IMR-90 (cell line): Measurements from ENCODE around the gene PRSS33. TPM values are rescaled to one million over a fixed set of nuclear protein-coding genes. Genes with fewer than 3 reads are reported as not detected.

Source experiments
- ATAC-seq: fragments of 200-7000 bp; cut with Tn5 transposase; 2 replicates; pipeline ENCODE4 v1.9.1; 2020; ENCODE audit warnings: low read depth, mild to moderate bottlenecking, moderate library complexity
- BruUV-seq: library from RNA; stranded (reverse); fragments of 400-500 nt; replicated peaks from 2 replicates; lab custom pipeline; 2021; lab: Mats Ljungman, UMichigan
- CTCF ChIA-PET: fragments of 300-600 bp; formaldehyde crosslinking; extraction: SDS; loops from one replicate; lab custom pipeline; 2021; ENCODE audit warnings: antibody characterized with exemption; lab: Yijun Ruan, JAX
- POLR2A ChIA-PET: fragments of 300-600 bp; sonication (Branson Sonifier 250); formaldehyde crosslinking; loops from one replicate; lab custom pipeline; 2022; ENCODE audit warnings: antibody characterized with exemption; ENCODE audit not compliant: unreplicated experiment; lab: Charles Lee
- DNase-seq: peaks from one replicate; pipeline ENCODE4 v3.0.0; 2013
- H2AFZ ChIP-seq: replicated peaks from 2 replicates; pipeline ENCODE3; 2013; ENCODE audit warnings: low read length, mild to moderate bottlenecking; ENCODE audit not compliant: poor library complexity
- H2AK5ac ChIP-seq: 2 replicates; pipeline ENCODE4 v1.6.1; 2013; ENCODE audit warnings: low read depth, low read length, inconsistent platforms
- H2AK9ac ChIP-seq: replicated peaks from 2 replicates; pipeline ENCODE3; 2013; ENCODE audit warnings: mild to moderate bottlenecking, low read depth, low read length, moderate library complexity; ENCODE audit not compliant: poor library complexity
- H2BK120ac ChIP-seq: 2 replicates; pipeline ENCODE4 v1.6.1; 2013; ENCODE audit warnings: low read depth, low read length, inconsistent platforms
- H2BK15ac ChIP-seq: 3 replicates; pipeline ENCODE4 v1.6.1; 2013; ENCODE audit warnings: low read depth, low read length, inconsistent platforms
- H2BK20ac ChIP-seq: 2 replicates; pipeline ENCODE4 v1.6.1; 2013; ENCODE audit warnings: low read depth, mild to moderate bottlenecking, inconsistent platforms, low read length, moderate library complexity
- H2BK5ac ChIP-seq: 2 replicates; pipeline ENCODE4 v1.6.1; 2013; ENCODE audit warnings: mild to moderate bottlenecking, low read depth, low read length, inconsistent platforms; ENCODE audit not compliant: poor library complexity, severe bottlenecking
- H3K14ac ChIP-seq: replicated peaks from 2 replicates; pipeline ENCODE4 v1.6.1; 2013; ENCODE audit warnings: low read depth, low read length, inconsistent platforms
- H3K18ac ChIP-seq: 2 replicates; pipeline ENCODE4 v1.6.1; 2013; ENCODE audit warnings: low read depth, low read length, control low read depth
- H3K23ac ChIP-seq: 2 replicates; pipeline ENCODE4 v1.6.1; 2013; ENCODE audit warnings: low read depth, low read length, inconsistent platforms
- H3K27ac ChIP-seq: 2 replicates; pipeline ENCODE4 v1.5.1; 2013; ENCODE audit warnings: mild to moderate bottlenecking, control low read depth, low read length; ENCODE audit not compliant: insufficient read depth
- H3K27me3 ChIP-seq: 2 replicates; pipeline ENCODE4 v1.6.1; 2013; ENCODE audit warnings: low read length; ENCODE audit not compliant: control insufficient read depth, insufficient read depth
- H3K36me3 ChIP-seq: 2 replicates; pipeline ENCODE4 v1.6.1; 2013; ENCODE audit warnings: low read length, mixed read lengths; ENCODE audit not compliant: control insufficient read depth, insufficient read depth
- H3K4ac ChIP-seq: 2 replicates; pipeline ENCODE4 v1.6.1; 2013; ENCODE audit warnings: low read depth, low read length, inconsistent platforms
- H3K4me1 ChIP-seq: 2 replicates; pipeline ENCODE4 v1.6.1; 2013; ENCODE audit warnings: low read length, mixed read lengths; ENCODE audit not compliant: control insufficient read depth, insufficient read depth
- H3K4me2 ChIP-seq: 2 replicates; pipeline ENCODE4 v1.6.1; 2013; ENCODE audit warnings: low read depth, mild to moderate bottlenecking, control low read depth, low read length, moderate library complexity
- H3K4me3 ChIP-seq: 2 replicates; pipeline ENCODE4 v1.5.1; 2013; ENCODE audit warnings: low read depth, mild to moderate bottlenecking, control low read depth, low read length, moderate library complexity; ENCODE audit not compliant: insufficient read depth
- H3K56ac ChIP-seq: 2 replicates; pipeline ENCODE4 v1.6.1; 2013; ENCODE audit warnings: low read length, inconsistent platforms; ENCODE audit not compliant: insufficient read depth; ENCODE audit errors: extremely low read depth
- H3K79me1 ChIP-seq, 2 experiments: 2 replicates each; pipeline ENCODE4 v1.6.1; 2013; ENCODE audit warnings: low read length in 2 of 2, inconsistent platforms in 1 of 2, low read depth in 1 of 2
- H3K9ac ChIP-seq: 2 replicates; pipeline ENCODE4 v1.6.1; 2013; ENCODE audit warnings: low read depth, low read length, control low read depth
- H3K9me1 ChIP-seq: 2 replicates; pipeline ENCODE4 v1.6.1; 2013; ENCODE audit warnings: low read length, inconsistent platforms; ENCODE audit not compliant: insufficient read depth
- H3K9me3 ChIP-seq: 2 replicates; pipeline ENCODE4 v1.6.1; 2013; ENCODE audit warnings: low read length; ENCODE audit not compliant: control insufficient read depth, insufficient read depth
- H4K20me1 ChIP-seq: 2 replicates; pipeline ENCODE4 v1.6.1; 2013; ENCODE audit warnings: low read length, inconsistent platforms; ENCODE audit not compliant: insufficient read depth
- H4K5ac ChIP-seq: 2 replicates; pipeline ENCODE4 v1.6.1; 2013; ENCODE audit warnings: mild to moderate bottlenecking, low read depth, low read length, control low read depth
- H4K8ac ChIP-seq, 2 experiments: 2 replicates each; pipeline ENCODE4 v1.6.1; 2013; ENCODE audit warnings: low read depth in 2 of 2, low read length in 2 of 2, control low read depth in 1 of 2, inconsistent platforms in 1 of 2
- H4K91ac ChIP-seq: 2 replicates; pipeline ENCODE4 v1.6.1; 2013; ENCODE audit warnings: low read depth, low read length, inconsistent platforms; ENCODE audit not compliant: insufficient read depth
- POLR2A ChIP-seq: IDR thresholded peaks from 2 replicates; pipeline ENCODE4 v1.6.1; 2012; ENCODE audit warnings: mild to moderate bottlenecking, low read depth, low read length
- WGBS, 2 experiments: methylation state at CpG; one replicate each; pipeline versions ENCODE4 v1.1.5 to v1.1.7; 2013; ENCODE audit warnings: missing lambda C conversion rate in 2 of 2; ENCODE audit not compliant: insufficient read length in 1 of 2; ENCODE audit errors: extremely low coverage in 2 of 2; 5-methylcytosine and 5-hydroxymethylcytosine counted together
- dilution Hi-C: fragments of 300-500 bp; cut with HindIII; formaldehyde crosslinking; loops from one replicate; pipeline ENCODE4 v1.14.3; 2018; ENCODE audit warnings: low sequenced_read_pairs; ENCODE audit not compliant: unreplicated experiment
- in situ Hi-C: fragments of 300-500 bp; cut with MboI; formaldehyde crosslinking; loops from 3 replicates; pipeline ENCODE4 v1.14.3; 2019; ENCODE audit warnings: low sequenced_read_pairs, inconsistent platforms, mixed read lengths
- intact Hi-C: fragments of 100-400 bp; cut with micrococcal nuclease; formaldehyde crosslinking; loops from 2 replicates; pipeline ENCODE4 v1.10.0; 2022
- polyA plus RNA-seq, 3 experiments: library from polyadenylated mRNA; depleted of rRNA; stranded (reverse); fragments of >200 nt; gene quantifications; 2 replicates each; pipeline ENCODE4 v1.2.3, GENCODE V29; 2012; ENCODE audit warnings: low replicate concordance in 1 of 3
- total RNA-seq: library from RNA; depleted of rRNA; stranded (reverse); fragments of >200 nt; gene quantifications from 2 replicates; pipeline ENCODE4 v1.2.3, GENCODE V29; 2012

Gene PRSS33
- total and polyA plus RNA-seq, 2 of the 4 experiments (the other 2 are of a cell fraction) = not detected

DNA sequence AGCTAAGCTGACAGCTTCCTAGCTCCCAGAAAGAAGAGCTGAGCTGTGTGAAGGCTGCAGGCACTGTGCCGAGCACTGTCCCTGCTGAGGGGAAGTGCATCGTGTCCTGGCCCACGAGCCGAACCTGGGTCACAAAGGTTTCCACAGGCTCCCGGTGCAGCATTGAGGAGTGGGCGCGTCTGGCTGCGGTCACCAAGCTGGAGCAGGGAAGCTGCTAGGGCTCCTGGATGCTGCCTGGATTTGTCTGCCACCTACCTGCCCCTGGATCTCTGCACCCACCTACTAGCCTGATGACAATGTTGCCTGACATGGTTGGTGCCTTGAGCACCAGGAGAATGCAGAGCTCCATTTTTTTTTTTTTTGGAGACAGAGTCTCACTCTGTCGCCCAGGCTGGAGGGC is 41.4 kb downstream of the PRSS33 start:
- WGBS, 2 experiments = 91% methylated on average over 5 of the region's 9 CpGs; no CpG with 5 or more reads in 1 of the 2 experiments
- H4K5ac ChIP-seq = no peak overlapping the region
- no peaks in the 10 kb centered on the region; the same call in 1 of the 2 replicates for H3K27me3 ChIP-seq
- H2AK9ac ChIP-seq = no peak overlapping the region
- no peak overlapping the region for H2AK5ac ChIP-seq
- in situ Hi-C loops (no loop called here), dilution Hi-C loops (no loop called here), intact Hi-C loops (no loop called here)
- no peaks in the 10 kb centered on the region for H3K9me1 ChIP-seq
- no peak overlapping the region for H3K4ac ChIP-seq
- no peak overlapping the region for H3K18ac ChIP-seq
- H3K23ac ChIP-seq = no peak overlapping the region
- no peaks in the 10 kb centered on the region for H3K36me3 ChIP-seq
- H3K4me1 ChIP-seq = no peaks in the 10 kb centered on the region
- no peak for TF ChIP-seq POLR2A
- DNase-seq (no peak), ATAC-seq (no peak)
- no peak overlapping the region for H3K4me2 ChIP-seq
- no peak overlapping the region for H3K4me3 ChIP-seq
- no TSS peak for BruUV-seq
- no peaks in the 10 kb centered on the region for H3K9me3 ChIP-seq
- H3K9ac ChIP-seq = no peak overlapping the region
- no peak overlapping the region for H2BK15ac ChIP-seq
- H4K91ac ChIP-seq = no peak overlapping the region
- H2BK5ac ChIP-seq = no peak overlapping the region
- CTCF ChIA-PET = no interaction called here
- no peak overlapping the region for H3K14ac ChIP-seq
- no peak overlapping the region for H3K27ac ChIP-seq
- no peak overlapping the region for H2BK20ac ChIP-seq
- no peak overlapping the region for H3K56ac ChIP-seq
- H3K79me1 ChIP-seq = peaks cover 3 to 4% of the 10 kb centered on the region in 2 experiments; a peak in 1 of 4 replicates
- H4K8ac ChIP-seq = no peak overlapping the region
- POLR2A ChIA-PET = no interaction called here
- no peaks in the 10 kb centered on the region for H4K20me1 ChIP-seq
- H2BK120ac ChIP-seq = no peak overlapping the region
- H2AFZ ChIP-seq = no peak overlapping the region
